HCT116 (cell line): Measurements from ENCODE around the gene NDUFS4. TPM values are rescaled to one million over a fixed set of nuclear protein-coding genes. Genes with fewer than 3 reads are reported as not detected.

Source experiments
- ATAC-seq: fragments of 200-7000 bp; cut with Tn5 transposase; 2 replicates; pipeline ENCODE4 v1.9.1; 2020; ENCODE audit warnings: mild to moderate bottlenecking, moderate library complexity
- BruUV-seq: library from RNA; stranded (reverse); fragments of 400-500 nt; replicated peaks from 2 replicates; lab custom pipeline; 2021; lab: Mats Ljungman, UMichigan
- CTCF ChIA-PET: fragments of 300-600 bp; sonication (Branson Sonifier 250); formaldehyde crosslinking; loops from one replicate; lab custom pipeline; 2021; ENCODE audit warnings: antibody characterized with exemption; lab: Charles Lee
- POLR2A ChIA-PET: fragments of 300-600, 350-600 bp; sonication (Branson Sonifier 250); formaldehyde crosslinking; loops from one replicate; lab custom pipeline; 2021; ENCODE audit warnings: antibody characterized with exemption; lab: Charles Lee
- RAD21 ChIA-PET, 2 experiments: fragments of 300-600 bp; sonication (Branson Sonifier 250); formaldehyde crosslinking; loops; one replicate each; lab custom pipeline; 2023; ENCODE audit warnings: low total read pairs in 2 of 2; ENCODE audit not compliant: uncharacterized antibody in 2 of 2, unreplicated experiment in 2 of 2, low non-redundant PET in 1 of 2; lab: Charles Lee
- DNase-seq: peaks from one replicate; pipeline ENCODE4 v3.0.0-alpha.2; 2010; ENCODE audit warnings: low read depth, low spot score
- H2AFZ ChIP-seq: fragments of 200-600 bp; shearing (Covaris generic), sonication (generic); 2 replicates; pipeline ENCODE4 v1.6.1; 2017; ENCODE audit warnings: low read depth, mixed run types, mixed read lengths, antibody characterized with exemption, low read length; ENCODE audit not compliant: poor library complexity, severe bottlenecking
- H3K27ac ChIP-seq: 2 replicates; pipeline ENCODE4 v1.5.1; 2012; ENCODE audit warnings: low read depth, low read length
- H3K27me3 ChIP-seq: fragments of 200-600 bp; sonication (generic); 2 replicates; pipeline ENCODE4 v1.6.1; 2016; ENCODE audit warnings: mixed run types, low read length, mixed read lengths; ENCODE audit not compliant: insufficient read depth
- H3K36me3 ChIP-seq, 2 experiments: fragments of 200-500 bp in 1 of 2; fragments of 200-600 bp in 1 of 2; sonication (Bioruptor generic) in 1 of 2; sonication (generic) in 1 of 2; 2 replicates each; pipeline versions ENCODE4 v1.5.1 to v1.6.1; 2014 to 2016; ENCODE audit warnings: low read length in 2 of 2, inconsistent platforms in 1 of 2, mixed read lengths in 1 of 2, mixed run types in 1 of 2; ENCODE audit not compliant: insufficient read depth in 2 of 2, control insufficient read depth in 1 of 2
- H3K4me1 ChIP-seq, 2 experiments: fragments of 200-600 bp in 1 of 2; sonication (generic) in 1 of 2; 2 replicates each; pipeline versions ENCODE4 v1.5.1 to v1.6.1; 2012 to 2017; ENCODE audit warnings: low read length in 2 of 2, inconsistent platforms in 1 of 2, mild to moderate bottlenecking in 1 of 2, mixed read lengths in 1 of 2, mixed run types in 1 of 2, moderate library complexity in 1 of 2; ENCODE audit not compliant: insufficient read depth in 2 of 2, control insufficient read depth in 1 of 2
- H3K4me2 ChIP-seq: fragments of 200-600 bp; sonication (generic); 2 replicates; pipeline ENCODE4 v1.6.1; 2017; ENCODE audit warnings: mixed run types, low read length, mixed read lengths
- H3K4me3 ChIP-seq, 2 experiments: fragments of 200-600 bp in 1 of 2; sonication (generic) in 1 of 2; replicated peaks in 1 of 2; 2 replicates each; pipeline ENCODE4 v1.5.1; 2011 to 2016; ENCODE audit warnings: low read length in 2 of 2, control low read depth in 1 of 2, low read depth in 1 of 2, mild to moderate bottlenecking in 1 of 2, mixed read lengths in 1 of 2, mixed run types in 1 of 2
- H3K79me2 ChIP-seq: fragments of 200-600 bp; sonication (generic); 2 replicates; pipeline ENCODE4 v1.6.1; 2017; ENCODE audit warnings: mild to moderate bottlenecking, mixed run types, low read length, moderate library complexity, mixed read lengths; ENCODE audit not compliant: insufficient read depth
- H3K9ac ChIP-seq: fragments of 200-600 bp; sonication (generic); 2 replicates; pipeline ENCODE4 v1.6.1; 2016; ENCODE audit warnings: low read length, mixed read lengths
- H3K9me2 ChIP-seq: fragments of 200-600 bp; sonication (generic), shearing (Covaris generic); 2 replicates; pipeline ENCODE4 v1.6.1; 2017; ENCODE audit warnings: mixed run types, mild to moderate bottlenecking, moderate library complexity; ENCODE audit not compliant: insufficient read depth
- H3K9me3 ChIP-seq, 2 experiments: fragments of 200-500 bp in 1 of 2; fragments of 200-600 bp in 1 of 2; sonication (Bioruptor generic) in 1 of 2; sonication (generic) in 1 of 2; 2 replicates each; pipeline ENCODE4 v1.6.1; 2014 to 2017; ENCODE audit warnings: low read length in 2 of 2, mixed read lengths in 2 of 2, inconsistent platforms in 1 of 2, low read depth in 1 of 2, mild to moderate bottlenecking in 1 of 2, mixed run types in 1 of 2, moderate library complexity in 1 of 2; ENCODE audit not compliant: control insufficient read depth in 1 of 2, insufficient read depth in 1 of 2
- H4K20me1 ChIP-seq: fragments of 200-600 bp; sonication (generic), shearing (Covaris generic); 2 replicates; pipeline ENCODE4 v1.6.1; 2017; ENCODE audit warnings: mixed run types, mild to moderate bottlenecking, moderate library complexity; ENCODE audit not compliant: insufficient read depth
- EZH2phosphoT487 ChIP-seq: fragments of 200-600 bp; IDR thresholded peaks from 2 replicates; pipeline ENCODE4 v1.6.1; 2018; ENCODE audit warnings: antibody characterized with exemption, borderline replicate concordance
- FOSL1 ChIP-seq: IDR thresholded peaks from 2 replicates; pipeline ENCODE4 v1.6.1; 2012; ENCODE audit warnings: low read depth
- POLR2AphosphoS5 ChIP-seq: IDR thresholded peaks from 2 replicates; pipeline ENCODE4 v1.6.1; 2011; ENCODE audit warnings: mild to moderate bottlenecking, low read depth, low read length, moderate library complexity
- SIN3A ChIP-seq: IDR thresholded peaks from 2 replicates; pipeline ENCODE4 v1.6.1; 2012; ENCODE audit warnings: low read depth
- YY1 ChIP-seq: IDR thresholded peaks from 2 replicates; pipeline ENCODE4 v1.6.1; 2011; ENCODE audit warnings: low read length, low read depth, moderate library complexity, mild to moderate bottlenecking; ENCODE audit not compliant: insufficient replicate concordance; ENCODE audit errors: extremely low read depth
- ZFX ChIP-seq: fragments of 450-650 bp; IDR thresholded peaks from 2 replicates; pipeline ENCODE4 v1.6.1; 2017
- ZNF274 ChIP-seq: fragments of 200-500 bp; sonication (Bioruptor generic); IDR thresholded peaks from 2 replicates; pipeline ENCODE4 v1.6.1; 2014; ENCODE audit warnings: mild to moderate bottlenecking, low read depth, low read length, inconsistent platforms
- intact Hi-C: fragments of 100-400 bp; cut with micrococcal nuclease; formaldehyde crosslinking; loops from 2 replicates; pipeline ENCODE4 v1.10.0; 2022
- total RNA-seq: library from RNA; stranded (reverse); gene quantifications from one replicate; pipeline ENCODE4 v1.2.1, GENCODE V29; 2021; ENCODE audit not compliant: unreplicated experiment
- TF ChIP-seq, protein P1 (sequence below): IDR thresholded peaks from 2 replicates; pipeline ENCODE4 v1.6.1; 2012; ENCODE audit warnings: low read depth

NDUFS4 gene
- total RNA-seq, 1 experiment from 2014 or later = 91.4 TPM

DNA sequence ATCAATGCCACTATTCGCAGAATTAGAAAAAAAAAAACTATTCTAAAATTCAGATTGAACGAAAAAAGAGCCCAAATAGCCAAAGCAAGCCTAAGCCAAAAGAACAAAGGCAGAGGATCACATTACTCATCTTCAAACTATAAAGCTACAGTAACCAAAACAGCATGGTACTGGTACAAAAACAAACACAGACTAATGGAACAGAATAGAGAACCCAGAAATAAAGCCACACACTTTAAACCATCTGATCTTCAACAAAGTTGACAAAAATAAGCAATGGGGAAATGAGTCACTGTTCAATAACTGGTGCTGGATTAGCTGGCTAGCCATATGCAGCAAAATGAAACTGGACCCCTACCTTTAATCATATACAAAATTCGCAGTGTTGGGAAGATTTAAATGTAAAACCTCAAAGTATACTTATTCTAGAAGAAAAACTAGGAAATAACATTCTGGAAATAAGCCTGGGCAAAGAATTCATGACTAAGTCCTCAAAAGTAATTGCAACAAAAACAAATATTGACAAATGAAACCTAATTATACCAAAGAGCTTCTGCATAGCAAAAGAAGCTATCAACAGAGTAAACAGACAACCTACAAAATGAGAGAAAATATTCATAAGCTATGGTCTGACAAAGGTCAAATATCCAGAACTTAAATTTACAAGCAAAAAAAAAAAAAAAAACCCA lies 153.7 kb downstream of the NDUFS4 start:
- intact Hi-C loops = no loop called here
- H3K79me2 ChIP-seq = no peaks in the 10 kb centered on the region
- H2AFZ ChIP-seq = no peak overlapping the region
- DNase-seq (no peak), ATAC-seq (no peak)
- H3K4me2 ChIP-seq = no peak overlapping the region
- H3K36me3 ChIP-seq = no peaks in the 10 kb centered on the region
- BruUV-seq = no TSS peak
- H3K9me2 ChIP-seq = no peaks in the 10 kb centered on the region
- ChIA-PET RAD21 (no interaction called here), POLR2A (no interaction called here), CTCF (no interaction called here)
- H3K4me1 ChIP-seq = no peaks in the 10 kb centered on the region
- TF ChIP-seq, protein P1, sequence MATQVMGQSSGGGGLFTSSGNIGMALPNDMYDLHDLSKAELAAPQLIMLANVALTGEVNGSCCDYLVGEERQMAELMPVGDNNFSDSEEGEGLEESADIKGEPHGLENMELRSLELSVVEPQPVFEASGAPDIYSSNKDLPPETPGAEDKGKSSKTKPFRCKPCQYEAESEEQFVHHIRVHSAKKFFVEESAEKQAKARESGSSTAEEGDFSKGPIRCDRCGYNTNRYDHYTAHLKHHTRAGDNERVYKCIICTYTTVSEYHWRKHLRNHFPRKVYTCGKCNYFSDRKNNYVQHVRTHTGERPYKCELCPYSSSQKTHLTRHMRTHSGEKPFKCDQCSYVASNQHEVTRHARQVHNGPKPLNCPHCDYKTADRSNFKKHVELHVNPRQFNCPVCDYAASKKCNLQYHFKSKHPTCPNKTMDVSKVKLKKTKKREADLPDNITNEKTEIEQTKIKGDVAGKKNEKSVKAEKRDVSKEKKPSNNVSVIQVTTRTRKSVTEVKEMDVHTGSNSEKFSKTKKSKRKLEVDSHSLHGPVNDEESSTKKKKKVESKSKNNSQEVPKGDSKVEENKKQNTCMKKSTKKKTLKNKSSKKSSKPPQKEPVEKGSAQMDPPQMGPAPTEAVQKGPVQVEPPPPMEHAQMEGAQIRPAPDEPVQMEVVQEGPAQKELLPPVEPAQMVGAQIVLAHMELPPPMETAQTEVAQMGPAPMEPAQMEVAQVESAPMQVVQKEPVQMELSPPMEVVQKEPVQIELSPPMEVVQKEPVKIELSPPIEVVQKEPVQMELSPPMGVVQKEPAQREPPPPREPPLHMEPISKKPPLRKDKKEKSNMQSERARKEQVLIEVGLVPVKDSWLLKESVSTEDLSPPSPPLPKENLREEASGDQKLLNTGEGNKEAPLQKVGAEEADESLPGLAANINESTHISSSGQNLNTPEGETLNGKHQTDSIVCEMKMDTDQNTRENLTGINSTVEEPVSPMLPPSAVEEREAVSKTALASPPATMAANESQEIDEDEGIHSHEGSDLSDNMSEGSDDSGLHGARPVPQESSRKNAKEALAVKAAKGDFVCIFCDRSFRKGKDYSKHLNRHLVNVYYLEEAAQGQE = no peak
- no peak for TF ChIP-seq FOSL1
- no peak for TF ChIP-seq EZH2phosphoT487
- no peak for TF ChIP-seq ZFX
- no peaks in the 10 kb centered on the region for H3K9me3 ChIP-seq
- no peak overlapping the region for H3K9ac ChIP-seq
- no peak overlapping the region for H3K4me3 ChIP-seq
- no peak overlapping the region for H3K27ac ChIP-seq
- H4K20me1 ChIP-seq = no peaks in the 10 kb centered on the region
- H3K27me3 ChIP-seq = no peaks in the 10 kb centered on the region

DNA sequence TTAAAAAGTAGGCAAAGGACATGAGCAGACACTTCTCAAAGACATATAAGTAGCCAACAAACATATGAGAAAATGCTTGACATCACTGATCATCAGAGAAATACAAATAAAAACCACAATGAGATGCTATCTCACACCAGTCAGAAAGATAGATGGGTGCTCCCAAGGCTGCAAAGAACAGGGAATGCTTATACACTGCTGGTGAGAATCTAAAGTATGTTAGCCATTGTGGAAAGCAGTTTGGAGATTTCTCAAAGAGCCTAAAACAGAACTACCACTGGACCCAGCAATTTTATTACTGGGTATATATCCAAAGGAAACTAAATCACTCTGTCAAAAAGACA lies 154.2 kb downstream of the NDUFS4 start:
- no peak for TF ChIP-seq SIN3A
- no peak for TF ChIP-seq POLR2AphosphoS5
- no peak for TF ChIP-seq ZNF274
- TF ChIP-seq YY1 = no peak

More for the DNA sequence above, 154.2 kb downstream of the NDUFS4 start:
- H3K27ac ChIP-seq = no peak overlapping the region
- DNase-seq (no peak), ATAC-seq (no peak)
- no peaks in the 10 kb centered on the region for H3K79me2 ChIP-seq
- no peak overlapping the region for H3K9ac ChIP-seq
- no peaks in the 10 kb centered on the region for H3K4me1 ChIP-seq
- H4K20me1 ChIP-seq = no peaks in the 10 kb centered on the region
- BruUV-seq = no TSS peak
- no peaks in the 10 kb centered on the region for H3K9me3 ChIP-seq
- H3K27me3 ChIP-seq = no peaks in the 10 kb centered on the region
- H2AFZ ChIP-seq = no peak overlapping the region
- H3K4me2 ChIP-seq = no peak overlapping the region
- ChIA-PET RAD21 (no interaction called here), CTCF (no interaction called here), POLR2A (no interaction called here)
- intact Hi-C loops = no loop called here
- H3K9me2 ChIP-seq = no peaks in the 10 kb centered on the region
- H3K36me3 ChIP-seq = no peaks in the 10 kb centered on the region
- H3K4me3 ChIP-seq = no peak overlapping the region
